Measurements from ENCODE around the gene RREB1.

Gene RREB1

DNA sequence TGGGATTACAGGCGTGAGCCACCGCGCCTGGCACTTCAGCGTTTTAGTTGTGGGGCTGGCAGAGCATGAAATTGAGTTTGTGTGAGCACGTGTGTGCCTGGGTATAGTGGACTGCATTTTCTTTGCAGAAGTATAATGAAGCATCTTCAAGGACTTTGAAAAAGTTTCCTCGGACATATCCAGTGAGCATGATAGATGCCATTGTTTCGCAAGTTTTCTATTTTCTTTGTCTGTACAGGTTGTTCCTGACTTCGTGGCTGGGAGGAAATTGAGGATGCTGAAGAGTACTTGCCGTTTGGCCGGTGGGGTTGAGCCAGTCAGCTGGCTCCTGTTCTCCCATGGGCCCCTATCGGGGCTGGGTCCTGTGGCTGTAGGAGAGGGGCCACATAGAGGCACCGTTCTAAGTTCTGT, 55.9 kb downstream of the RREB1 start:
- Mint-ChIP-seq H3K9me3 (no peaks in the 10 kb centered on the region), H3K4me1 (ENCODE audit: low read depth) (peaks cover 5% of the 10 kb centered on the region), H3K36me3 (ENCODE audit: low read depth) (peaks cover 10% of the 10 kb centered on the region), H3K27ac (no peak overlapping the region), H3K4me3 (no peak overlapping the region), H3K27me3 (ENCODE audit: low read depth) (no peaks in the 10 kb centered on the region)
- no peak for DNase-seq (ENCODE audit: low spot score)

DNA sequence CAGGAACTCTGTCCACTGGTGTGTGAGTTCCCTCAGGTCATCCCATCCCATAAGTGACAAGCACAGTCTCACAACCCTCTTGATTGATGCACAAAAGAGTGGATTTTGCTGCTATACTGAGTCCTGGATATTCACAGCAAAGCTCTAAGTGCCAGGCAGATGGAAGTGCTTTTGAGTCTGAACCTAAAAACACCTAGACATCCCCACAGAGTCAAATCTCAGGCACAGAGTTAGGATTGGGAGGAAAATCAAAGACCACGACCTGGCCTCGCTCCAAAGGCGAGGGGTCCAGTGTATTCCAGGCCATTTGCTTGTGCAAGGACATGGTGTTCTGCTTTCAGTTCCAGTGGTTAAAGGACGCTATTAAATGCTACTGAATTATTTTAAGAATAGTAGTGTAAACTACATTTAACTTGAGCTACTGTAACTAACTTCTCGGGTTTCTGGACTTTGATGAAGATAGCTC, 56.8 kb downstream of the RREB1 start:
- Mint-ChIP-seq H3K4me3 (no peak overlapping the region), H3K4me1 (ENCODE audit: low read depth) (peaks cover 4% of the 10 kb centered on the region), H3K36me3 (ENCODE audit: low read depth) (peaks cover 10% of the 10 kb centered on the region), H3K9me3 (no peaks in the 10 kb centered on the region), H3K27ac (no peak overlapping the region), H3K27me3 (ENCODE audit: low read depth) (no peaks in the 10 kb centered on the region)
- DNase-seq (ENCODE audit: low spot score) = no peak

- no peaks in the 10 kb centered on the region for H3K9me3 Mint-ChIP-seq
- no peaks in the 10 kb centered on the region for H3K27me3 Mint-ChIP-seq (ENCODE audit: low read depth)
- H3K4me1 Mint-ChIP-seq (ENCODE audit: low read depth) = peaks cover 4% of the 10 kb centered on the region
- H3K27ac Mint-ChIP-seq = no peak overlapping the region
- no peak for DNase-seq (ENCODE audit: low spot score)
- peaks cover 10% of the 10 kb centered on the region for H3K36me3 Mint-ChIP-seq (ENCODE audit: low read depth)
- H3K4me3 Mint-ChIP-seq = no peak overlapping the region
Measured at GRCh38 chr6:7165002-7165889, 57.5 kb downstream of the RREB1 start.

- H3K4me3 Mint-ChIP-seq = no peak overlapping the region
- peaks cover 10% of the 10 kb centered on the region for H3K36me3 Mint-ChIP-seq (ENCODE audit: low read depth)
- peaks cover 4% of the 10 kb centered on the region for H3K4me1 Mint-ChIP-seq (ENCODE audit: low read depth)
- no peak for DNase-seq (ENCODE audit: low spot score)
- no peak overlapping the region for H3K27ac Mint-ChIP-seq
- H3K9me3 Mint-ChIP-seq = no peaks in the 10 kb centered on the region
- no peaks in the 10 kb centered on the region for H3K27me3 Mint-ChIP-seq (ENCODE audit: low read depth)
Measured at GRCh38 chr6:7165890-7166267, 58.1 kb downstream of the RREB1 start.

DNA sequence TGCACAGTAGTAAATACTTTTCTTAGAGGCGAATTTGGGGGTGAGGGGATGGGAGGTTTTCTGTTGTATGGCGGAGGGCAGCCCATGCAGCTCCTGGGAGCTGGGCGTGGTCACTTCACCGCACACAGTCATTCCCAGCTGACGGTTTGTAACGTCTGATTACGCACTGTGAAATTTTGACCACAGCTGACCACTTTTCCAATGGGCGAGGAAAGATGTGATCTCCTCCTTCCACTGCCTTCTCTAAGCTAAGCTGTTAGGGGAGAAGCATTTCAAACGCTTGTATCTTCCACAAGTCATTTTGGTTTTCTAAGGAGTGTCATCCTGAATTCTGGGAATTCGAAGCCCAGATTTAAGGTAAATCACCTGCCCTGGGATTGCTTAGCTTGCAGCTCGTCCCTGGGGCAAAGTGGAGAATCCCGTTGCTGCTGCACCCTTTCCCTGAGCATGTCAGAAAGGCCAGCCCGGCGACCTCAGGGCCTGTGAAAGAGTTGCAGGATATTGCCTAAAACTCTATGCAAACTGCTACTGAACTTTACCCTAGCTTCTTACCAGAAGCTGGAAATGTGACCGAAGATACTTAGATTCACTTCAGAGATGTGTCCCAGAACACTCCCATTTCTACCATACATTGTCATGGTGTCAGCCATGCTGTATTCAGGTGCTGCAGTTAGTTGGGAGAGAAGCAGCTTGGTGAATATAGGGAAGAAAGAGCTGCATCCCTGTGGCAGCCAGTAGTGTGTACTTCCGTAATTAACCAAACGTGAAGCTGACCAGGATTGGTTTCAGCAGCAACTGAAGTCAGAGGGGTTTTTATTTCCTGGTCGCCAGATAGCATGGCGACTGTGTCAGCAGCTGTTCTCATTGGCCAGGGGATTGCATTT, 58.9 kb downstream of the RREB1 start:
- H3K4me1 Mint-ChIP-seq (ENCODE audit: low read depth) = peaks cover 6% of the 10 kb centered on the region
- no peak overlapping the region for H3K27ac Mint-ChIP-seq
- DNase-seq (ENCODE audit: low spot score) = no peak

DNA sequence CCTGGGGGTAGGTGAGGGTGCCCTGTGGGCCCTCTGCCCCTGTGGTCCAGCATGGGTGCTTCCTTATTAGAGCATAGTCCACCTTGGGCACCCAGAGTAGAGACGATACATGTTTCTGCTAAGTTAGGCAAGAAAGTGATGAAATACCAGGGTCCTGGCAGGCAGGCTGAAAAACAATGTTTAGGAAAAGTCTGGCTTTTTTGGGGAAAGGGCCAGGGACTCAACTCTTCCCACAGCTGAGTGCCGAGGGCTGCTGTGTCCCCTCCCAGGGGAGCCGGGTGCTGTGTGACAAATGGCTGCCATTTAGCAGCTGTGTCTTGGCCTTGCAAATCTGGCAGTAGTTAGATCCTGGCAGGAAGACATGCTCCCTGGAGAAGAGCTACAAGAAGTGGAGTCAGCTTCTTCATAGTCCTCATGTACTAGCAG, 61.5 kb downstream of the RREB1 start:
- H3K9me3 Mint-ChIP-seq = no peaks in the 10 kb centered on the region
- no peak overlapping the region for H3K4me3 Mint-ChIP-seq
- no peak overlapping the region for H3K27ac Mint-ChIP-seq
- no peaks in the 10 kb centered on the region for H3K27me3 Mint-ChIP-seq (ENCODE audit: low read depth)
- DNase-seq (ENCODE audit: low spot score) = no peak
- peaks cover 4% of the 10 kb centered on the region for H3K36me3 Mint-ChIP-seq (ENCODE audit: low read depth)
- H3K4me1 Mint-ChIP-seq (ENCODE audit: low read depth) = peaks cover 8% of the 10 kb centered on the region

More for the DNA sequence above, 58.9 kb downstream of the RREB1 start:
- H3K27me3 Mint-ChIP-seq (ENCODE audit: low read depth) = no peaks in the 10 kb centered on the region
- no peak overlapping the region for H3K4me3 Mint-ChIP-seq
- H3K9me3 Mint-ChIP-seq = no peaks in the 10 kb centered on the region
- peaks cover 12% of the 10 kb centered on the region for H3K36me3 Mint-ChIP-seq (ENCODE audit: low read depth)

DNA sequence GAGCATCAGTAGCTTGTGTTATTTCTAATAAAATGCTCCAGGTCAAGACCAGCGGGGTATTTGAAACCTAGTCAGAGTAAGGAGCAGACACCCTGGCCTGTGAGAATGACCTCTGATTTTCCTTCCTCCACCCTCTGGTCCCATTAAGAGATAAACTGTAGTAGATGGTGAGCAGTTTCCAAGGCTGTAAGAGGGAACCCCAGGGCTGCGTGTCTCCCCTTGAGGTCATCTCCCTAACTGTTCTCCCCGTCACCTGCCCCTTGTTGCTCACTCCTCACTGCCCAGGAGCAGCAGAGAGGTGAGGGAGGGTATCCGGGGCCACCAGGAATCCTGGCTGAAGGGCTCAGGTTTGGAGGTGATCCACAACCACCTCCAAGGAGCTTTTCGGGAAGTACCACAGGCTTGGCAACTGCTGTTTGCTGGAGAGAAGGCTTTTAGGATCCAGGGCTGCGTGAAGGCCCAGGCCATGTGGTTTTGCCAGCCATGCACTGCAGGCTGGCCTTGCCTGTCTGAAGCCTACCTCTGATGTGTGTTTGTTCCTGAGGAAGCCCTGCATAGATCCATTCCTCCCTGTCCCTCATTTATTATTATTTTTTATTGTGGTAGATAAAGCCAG, 62.5 kb downstream of the RREB1 start:
- H3K27me3 Mint-ChIP-seq (ENCODE audit: low read depth) = no peaks in the 10 kb centered on the region
- H3K4me3 Mint-ChIP-seq = no peak overlapping the region
- H3K36me3 Mint-ChIP-seq (ENCODE audit: low read depth) = peaks cover 2% of the 10 kb centered on the region
- H3K4me1 Mint-ChIP-seq (ENCODE audit: low read depth) = peaks cover 8% of the 10 kb centered on the region
- no peak for DNase-seq (ENCODE audit: low spot score)
- no peaks in the 10 kb centered on the region for H3K9me3 Mint-ChIP-seq
- H3K27ac Mint-ChIP-seq = no peak overlapping the region

DNA sequence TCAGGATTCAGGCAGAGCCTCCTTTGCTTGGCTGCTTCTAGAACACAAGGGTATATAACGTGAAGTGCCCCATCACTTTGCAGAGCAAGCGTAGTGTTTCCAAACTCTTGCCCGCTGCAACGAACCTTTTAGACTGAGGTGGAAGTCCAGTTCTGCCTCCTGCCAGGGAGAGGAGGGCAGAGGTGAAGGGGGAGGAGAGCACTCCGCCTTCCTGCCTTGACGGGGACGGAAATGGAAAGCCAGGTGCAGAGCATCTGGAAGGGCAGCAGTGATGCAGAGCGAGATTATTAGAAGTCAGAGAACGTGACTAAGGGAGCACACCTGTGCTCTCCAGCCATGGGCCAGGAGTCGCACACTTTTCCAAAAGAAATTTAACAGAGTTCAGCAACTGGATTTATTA, 63.4 kb downstream of the RREB1 start:
- Mint-ChIP-seq H3K4me3 (no peak overlapping the region), H3K27me3 (ENCODE audit: low read depth) (no peaks in the 10 kb centered on the region), H3K36me3 (ENCODE audit: low read depth) (peaks cover 2% of the 10 kb centered on the region), H3K4me1 (ENCODE audit: low read depth) (peaks cover 8% of the 10 kb centered on the region), H3K9me3 (no peaks in the 10 kb centered on the region), H3K27ac (no peak overlapping the region)
- no peak for DNase-seq (ENCODE audit: low spot score)

DNA sequence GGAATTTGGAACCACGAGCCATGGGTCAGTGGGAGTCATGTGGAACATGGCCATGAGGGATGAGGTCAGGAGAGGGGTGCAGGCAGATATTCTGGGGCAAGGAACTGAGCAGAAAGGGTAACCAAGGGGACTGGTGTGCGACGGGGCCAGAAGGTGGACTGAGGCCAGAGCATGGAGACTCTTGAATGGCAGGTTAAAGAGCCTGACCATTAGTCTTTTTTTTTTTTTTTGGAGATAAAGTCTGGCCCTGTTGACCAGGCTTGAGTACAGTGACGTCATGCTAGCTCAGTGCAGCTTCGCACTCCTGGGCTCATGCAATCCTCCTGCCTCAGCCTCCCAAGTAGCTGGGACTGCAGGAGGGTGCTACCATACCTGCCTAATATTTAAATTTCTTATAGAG, 64.0 kb downstream of the RREB1 start:
- Mint-ChIP-seq H3K4me3 (no peak overlapping the region), H3K27ac (no peak overlapping the region), H3K9me3 (no peaks in the 10 kb centered on the region), H3K36me3 (ENCODE audit: low read depth) (peaks cover 2% of the 10 kb centered on the region), H3K4me1 (ENCODE audit: low read depth) (peaks cover 8% of the 10 kb centered on the region), H3K27me3 (ENCODE audit: low read depth) (no peaks in the 10 kb centered on the region)
- no peak for DNase-seq (ENCODE audit: low spot score)

DNA sequence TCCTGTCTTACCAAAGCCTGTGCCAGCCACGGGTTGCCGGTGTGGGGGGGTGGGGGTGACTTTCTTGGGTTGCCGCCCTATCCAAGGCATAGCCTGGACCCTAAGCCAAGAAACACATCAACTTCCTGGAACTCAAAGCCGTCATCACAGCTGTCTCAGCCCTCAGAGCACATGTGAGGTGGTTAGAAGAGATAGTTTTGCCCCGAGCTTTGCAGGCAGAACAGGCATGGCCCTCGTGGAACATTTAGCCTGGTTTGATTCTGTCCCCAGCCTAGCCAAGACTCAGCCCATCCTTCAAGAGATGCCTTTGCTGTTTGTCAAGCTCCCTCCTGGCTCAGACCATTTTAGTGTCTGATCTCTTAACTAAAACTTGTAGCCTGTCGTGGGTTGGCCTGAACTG, 64.9 kb downstream of the RREB1 start:
- Mint-ChIP-seq H3K27ac (no peak overlapping the region), H3K36me3 (ENCODE audit: low read depth) (peaks cover 4% of the 10 kb centered on the region)
- DNase-seq (ENCODE audit: low spot score) = no peak

GRCh38 chr6:7173843-7174503, 66.2 kb downstream of the RREB1 start:
- H3K4me3 Mint-ChIP-seq = no peak overlapping the region
- no peak for DNase-seq (ENCODE audit: low spot score)
- no peak overlapping the region for H3K27ac Mint-ChIP-seq
- peaks cover 8% of the 10 kb centered on the region for H3K36me3 Mint-ChIP-seq (ENCODE audit: low read depth)
- no peaks in the 10 kb centered on the region for H3K27me3 Mint-ChIP-seq (ENCODE audit: low read depth)
- no peaks in the 10 kb centered on the region for H3K9me3 Mint-ChIP-seq
- H3K4me1 Mint-ChIP-seq (ENCODE audit: low read depth) = peaks cover 8% of the 10 kb centered on the region

More for the DNA sequence above, 64.9 kb downstream of the RREB1 start:
- Mint-ChIP-seq H3K27me3 (ENCODE audit: low read depth) (no peaks in the 10 kb centered on the region), H3K9me3 (no peaks in the 10 kb centered on the region), H3K4me1 (ENCODE audit: low read depth) (peaks cover 8% of the 10 kb centered on the region), H3K4me3 (no peak overlapping the region)

DNA sequence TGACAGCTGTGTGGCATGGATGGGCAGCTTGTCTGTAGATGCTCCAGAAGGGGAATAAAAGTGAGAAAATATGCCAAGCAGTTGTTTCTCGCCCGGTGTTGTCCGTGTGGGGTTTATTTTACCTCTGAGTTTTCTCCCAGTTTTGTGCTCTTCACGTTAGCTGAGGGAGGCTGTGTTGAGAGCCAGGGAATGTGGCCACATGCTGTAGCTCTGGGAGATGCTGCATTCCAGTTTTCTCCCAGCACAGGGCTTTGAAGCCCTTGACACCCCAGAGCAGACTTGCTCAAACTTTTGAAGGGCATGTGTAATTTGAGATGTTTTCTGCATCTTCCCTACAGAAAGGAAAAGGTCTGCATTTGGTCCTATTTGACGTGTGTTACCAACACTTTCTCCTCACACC, 67.7 kb downstream of the RREB1 start:
- no peak for DNase-seq (ENCODE audit: low spot score)
- Mint-ChIP-seq H3K4me3 (no peak overlapping the region), H3K27ac (no peak overlapping the region), H3K27me3 (ENCODE audit: low read depth) (no peaks in the 10 kb centered on the region), H3K36me3 (ENCODE audit: low read depth) (peaks cover 15% of the 10 kb centered on the region), H3K4me1 (ENCODE audit: low read depth) (peaks cover 4% of the 10 kb centered on the region), H3K9me3 (no peaks in the 10 kb centered on the region)

GRCh38 chr6:7176208-7176607, 68.4 kb downstream of the RREB1 start:
- Mint-ChIP-seq H3K27me3 (ENCODE audit: low read depth) (no peaks in the 10 kb centered on the region), H3K4me1 (ENCODE audit: low read depth) (peaks cover 4% of the 10 kb centered on the region), H3K27ac (no peak overlapping the region), H3K9me3 (no peaks in the 10 kb centered on the region), H3K4me3 (no peak overlapping the region), H3K36me3 (ENCODE audit: low read depth) (peaks cover 22% of the 10 kb centered on the region)
- no peak for DNase-seq (ENCODE audit: low spot score)
